ENCODE results near the gene SP140L.

The SP140L gene

GRCh38 chr2:230416061-230416721, 89.2 kb downstream of the SP140L start, which contains the start of gene SP100:
TSS of gene SP100 (plus strand) at chr2:230416201. CDS start at chr2:230416297, 96 bp downstream.
- Histone ChIP-seq H3K9ac (ENCODE audit: low read length) (peak within 1 kb of the TSS; percentile 79), H3K9me3 (ENCODE audit: control insufficient read depth, low read length) (no peaks in the 10 kb centered on the region), H3K27me3 (ENCODE audit: control insufficient read depth, insufficient read depth, low read length) (no peaks in the 10 kb centered on the region), H3K4me1 (ENCODE audit: control insufficient read depth, insufficient read depth, low read length) (peaks cover 34% of the 10 kb centered on the region), H3K4me3 (ENCODE audit: low read length) (peak within 1 kb of the TSS; percentile 56), H3K36me3 (ENCODE audit: control insufficient read depth, insufficient read depth, low read length) (no peaks in the 10 kb centered on the region)

GRCh38 chr2:230417436-230417835, 90.4 kb downstream of the SP140L start:
- Histone ChIP-seq H3K4me3 (ENCODE audit: low read length) (no peak overlapping the region), H3K4me1 (ENCODE audit: control insufficient read depth, insufficient read depth, low read length) (peaks cover 29% of the 10 kb centered on the region), H3K9ac (ENCODE audit: low read length) (peak overlapping the region; percentile 79), H3K9me3 (ENCODE audit: control insufficient read depth, low read length) (no peaks in the 10 kb centered on the region), H3K27me3 (ENCODE audit: control insufficient read depth, insufficient read depth, low read length) (no peaks in the 10 kb centered on the region), H3K36me3 (ENCODE audit: control insufficient read depth, insufficient read depth, low read length) (no peaks in the 10 kb centered on the region)

DNA sequence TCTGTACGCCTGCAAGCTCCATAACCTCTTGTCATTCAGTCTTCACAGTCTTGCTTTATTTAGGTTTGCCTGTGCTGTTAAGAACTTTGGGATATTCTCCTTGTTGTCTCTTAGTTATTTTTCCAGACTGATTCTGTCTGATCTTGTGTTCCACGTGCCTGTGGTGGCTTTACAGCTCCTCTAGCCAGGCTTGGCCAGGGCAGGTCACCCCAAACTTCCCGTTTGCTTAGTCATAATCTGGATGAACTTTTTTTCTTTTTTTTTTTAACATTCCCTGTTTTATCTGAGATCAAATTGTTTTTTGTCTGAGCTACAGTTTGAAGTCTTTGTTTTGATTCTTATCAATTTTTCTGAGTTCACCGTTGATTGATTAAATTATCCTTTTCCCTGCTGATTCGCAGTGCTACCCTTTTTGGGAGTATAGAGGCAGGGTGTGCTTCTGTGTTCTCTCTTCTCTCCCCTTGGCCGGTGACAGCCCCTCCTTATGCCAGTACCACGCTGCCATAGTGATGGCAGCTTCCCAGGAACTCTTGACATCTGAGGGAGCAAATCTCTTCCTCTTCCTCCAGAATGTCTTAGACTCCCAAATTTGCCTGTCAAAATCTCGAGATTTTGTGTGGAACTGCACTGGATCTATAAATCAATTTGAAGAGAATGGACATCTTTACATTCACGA, 91.5 kb downstream of the SP140L start:
- Histone ChIP-seq H3K4me1 (ENCODE audit: control insufficient read depth, insufficient read depth, low read length) (peaks cover 34% of the 10 kb centered on the region), H3K9ac (ENCODE audit: low read length) (no peak overlapping the region), H3K4me3 (ENCODE audit: low read length) (no peak overlapping the region), H3K9me3 (ENCODE audit: control insufficient read depth, low read length) (no peaks in the 10 kb centered on the region), H3K36me3 (ENCODE audit: control insufficient read depth, insufficient read depth, low read length) (peaks cover 3% of the 10 kb centered on the region), H3K27me3 (ENCODE audit: control insufficient read depth, insufficient read depth, low read length) (no peaks in the 10 kb centered on the region)

DNA sequence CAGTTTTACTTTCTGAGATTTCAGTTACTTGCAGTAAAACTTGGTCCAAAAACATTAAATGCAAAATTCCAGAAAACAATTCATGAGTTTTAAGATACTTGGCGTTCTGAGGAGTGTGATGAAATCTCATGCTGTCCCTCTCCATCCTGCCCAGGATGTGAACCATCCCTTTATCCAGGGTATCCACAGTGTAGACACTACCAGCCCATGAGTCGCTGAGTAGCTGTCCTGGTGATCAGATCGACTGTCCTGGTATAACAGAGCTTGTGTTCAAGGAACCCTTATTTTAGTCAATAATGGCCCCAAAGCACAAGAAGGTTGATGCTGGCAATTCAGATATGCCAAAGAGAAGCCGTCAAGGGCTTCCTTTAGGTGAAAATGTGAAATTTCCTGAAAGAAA, 92.2 kb downstream of the SP140L start:
- peaks cover 40% of the 10 kb centered on the region for H3K4me1 ChIP-seq (ENCODE audit: control insufficient read depth, insufficient read depth, low read length)
- no peak overlapping the region for H3K9ac ChIP-seq (ENCODE audit: low read length)
- no peak overlapping the region for H3K4me3 ChIP-seq (ENCODE audit: low read length)

DNA sequence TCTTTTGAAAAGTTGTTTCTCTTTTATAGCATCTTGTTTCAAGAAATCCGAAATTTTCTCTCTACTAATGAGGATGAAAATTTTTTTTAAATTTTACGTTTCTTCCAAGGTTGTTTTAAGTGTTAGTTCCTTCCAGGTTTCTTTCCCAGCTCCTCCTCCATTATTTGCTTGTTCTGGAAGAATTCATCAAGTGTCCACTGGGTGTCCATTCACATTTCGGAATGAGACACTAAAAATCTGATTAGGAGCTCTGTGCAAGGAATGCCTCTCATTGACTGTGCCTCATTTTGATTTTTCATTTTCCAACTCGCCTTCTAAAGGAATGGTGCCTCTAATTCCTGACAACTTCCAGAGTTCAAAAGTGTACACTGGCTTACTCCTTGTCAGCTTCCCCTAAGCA, 95.2 kb downstream of the SP140L start:
- Histone ChIP-seq H3K9me3 (ENCODE audit: control insufficient read depth, low read length) (no peaks in the 10 kb centered on the region), H3K36me3 (ENCODE audit: control insufficient read depth, insufficient read depth, low read length) (peaks cover 3% of the 10 kb centered on the region), H3K9ac (ENCODE audit: low read length) (no peak overlapping the region), H3K4me3 (ENCODE audit: low read length) (no peak overlapping the region), H3K4me1 (ENCODE audit: control insufficient read depth, insufficient read depth, low read length) (peaks cover 30% of the 10 kb centered on the region), H3K27me3 (ENCODE audit: control insufficient read depth, insufficient read depth, low read length) (no peaks in the 10 kb centered on the region)

More for the DNA sequence above, 92.2 kb downstream of the SP140L start:
- Histone ChIP-seq H3K9me3 (ENCODE audit: control insufficient read depth, low read length) (no peaks in the 10 kb centered on the region), H3K27me3 (ENCODE audit: control insufficient read depth, insufficient read depth, low read length) (no peaks in the 10 kb centered on the region), H3K36me3 (ENCODE audit: control insufficient read depth, insufficient read depth, low read length) (peaks cover 3% of the 10 kb centered on the region)

- Histone ChIP-seq H3K36me3 (ENCODE audit: control insufficient read depth, insufficient read depth, low read length) (peaks cover 3% of the 10 kb centered on the region), H3K4me3 (ENCODE audit: low read length) (no peak overlapping the region), H3K4me1 (ENCODE audit: control insufficient read depth, insufficient read depth, low read length) (peaks cover 21% of the 10 kb centered on the region), H3K9ac (ENCODE audit: low read length) (peak overlapping the region; percentile 38), H3K9me3 (ENCODE audit: control insufficient read depth, low read length) (no peaks in the 10 kb centered on the region), H3K27me3 (ENCODE audit: control insufficient read depth, insufficient read depth, low read length) (no peaks in the 10 kb centered on the region)
These were observed 97.0 kb downstream of the SP140L start for GRCh38 chr2:230423851-230424458.

DNA sequence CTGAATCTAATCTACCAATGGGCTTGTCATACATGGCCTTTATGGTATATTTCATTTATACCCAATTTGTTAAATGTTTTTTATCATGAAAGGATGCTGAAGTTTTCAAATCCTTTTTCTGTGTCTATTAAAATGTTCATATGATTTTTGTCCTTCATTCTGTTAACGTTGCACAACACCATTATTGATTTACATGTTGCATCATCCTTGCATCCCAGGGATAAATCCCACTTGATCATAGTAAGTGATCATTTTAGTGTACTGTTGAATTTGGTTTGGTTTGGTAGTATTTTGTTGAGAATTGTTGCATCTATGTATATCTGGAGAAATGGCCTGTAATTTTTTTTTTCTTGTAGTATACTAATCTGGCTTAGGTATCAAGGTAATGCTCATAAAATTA, 98.4 kb downstream of the SP140L start:
- H3K4me1 ChIP-seq (ENCODE audit: control insufficient read depth, insufficient read depth, low read length): peaks cover 17% of the 10 kb centered on the region
- H3K9ac ChIP-seq (ENCODE audit: low read length): no peak overlapping the region
- H3K9me3 ChIP-seq (ENCODE audit: control insufficient read depth, low read length): no peaks in the 10 kb centered on the region
- H3K36me3 ChIP-seq (ENCODE audit: control insufficient read depth, insufficient read depth, low read length): peaks cover 3% of the 10 kb centered on the region
- no peaks in the 10 kb centered on the region for H3K27me3 ChIP-seq (ENCODE audit: control insufficient read depth, insufficient read depth, low read length)
- H3K4me3 ChIP-seq (ENCODE audit: low read length): no peak overlapping the region

GRCh38 chr2:230429513-230429912, 102.5 kb downstream of the SP140L start:
- Histone ChIP-seq H3K9me3 (ENCODE audit: control insufficient read depth, low read length) (no peaks in the 10 kb centered on the region), H3K9ac (ENCODE audit: low read length) (no peak overlapping the region), H3K27me3 (ENCODE audit: control insufficient read depth, insufficient read depth, low read length) (no peaks in the 10 kb centered on the region), H3K36me3 (ENCODE audit: control insufficient read depth, insufficient read depth, low read length) (no peaks in the 10 kb centered on the region), H3K4me1 (ENCODE audit: control insufficient read depth, insufficient read depth, low read length) (peaks cover 3% of the 10 kb centered on the region), H3K4me3 (ENCODE audit: low read length) (no peak overlapping the region)

- H3K27me3 ChIP-seq (ENCODE audit: control insufficient read depth, insufficient read depth, low read length): no peaks in the 10 kb centered on the region
- no peaks in the 10 kb centered on the region for H3K9me3 ChIP-seq (ENCODE audit: control insufficient read depth, low read length)
- no peak overlapping the region for H3K4me3 ChIP-seq (ENCODE audit: low read length)
- no peak overlapping the region for H3K9ac ChIP-seq (ENCODE audit: low read length)
- H3K4me1 ChIP-seq (ENCODE audit: control insufficient read depth, insufficient read depth, low read length): peaks cover 3% of the 10 kb centered on the region
- no peaks in the 10 kb centered on the region for H3K36me3 ChIP-seq (ENCODE audit: control insufficient read depth, insufficient read depth, low read length)
These were observed 104.2 kb downstream of the SP140L start for GRCh38 chr2:230430957-230431910.

GRCh38 chr2:230434677-230435324, 107.8 kb downstream of the SP140L start:
- no peak overlapping the region for H3K9ac ChIP-seq (ENCODE audit: low read length)

GRCh38 chr2:230435431-230435830, 108.4 kb downstream of the SP140L start:
- H3K9ac ChIP-seq (ENCODE audit: low read length): no peak overlapping the region

More at GRCh38 chr2:230434677-230435324, 107.8 kb downstream of the SP140L start:
- Histone ChIP-seq H3K36me3 (ENCODE audit: control insufficient read depth, insufficient read depth, low read length) (no peaks in the 10 kb centered on the region), H3K9me3 (ENCODE audit: control insufficient read depth, low read length) (no peaks in the 10 kb centered on the region), H3K4me1 (ENCODE audit: control insufficient read depth, insufficient read depth, low read length) (peaks cover 3% of the 10 kb centered on the region), H3K4me3 (ENCODE audit: low read length) (no peak overlapping the region), H3K27me3 (ENCODE audit: control insufficient read depth, insufficient read depth, low read length) (no peaks in the 10 kb centered on the region)

More at GRCh38 chr2:230435431-230435830, 108.4 kb downstream of the SP140L start:
- Histone ChIP-seq H3K4me3 (ENCODE audit: low read length) (no peak overlapping the region), H3K27me3 (ENCODE audit: control insufficient read depth, insufficient read depth, low read length) (no peaks in the 10 kb centered on the region), H3K9me3 (ENCODE audit: control insufficient read depth, low read length) (no peaks in the 10 kb centered on the region), H3K4me1 (ENCODE audit: control insufficient read depth, insufficient read depth, low read length) (peaks cover 3% of the 10 kb centered on the region), H3K36me3 (ENCODE audit: control insufficient read depth, insufficient read depth, low read length) (no peaks in the 10 kb centered on the region)

All from mucosa of stomach (tissue), 1 donor.